Sciatic nerve (tissue), 2 donors: ENCODE data around the gene ZNF503. TPM values are rescaled to one million over a fixed set of nuclear protein-coding genes. Genes with fewer than 3 reads are reported as not detected.

ENCODE experiments used
- ATAC-seq: fragments of 200-7000 bp; cut with Tn5 transposase; one replicate; pipeline ENCODE4 v1.9.1; 2020; ENCODE audit warnings: mild to moderate bottlenecking, moderate library complexity
- DNase-seq: peaks from one replicate; pipeline ENCODE4 v3.0.0-alpha.2; 2020; ENCODE audit warnings: low spot score
- intact Hi-C: fragments of 100-400 bp; cut with DNase I; formaldehyde crosslinking; loops from one replicate; pipeline ENCODE4 v1.14.2; 2022
- total RNA-seq: library from RNA; stranded (reverse); fragmentation: NEBNext Ultra II Directional; extraction: Animal tissue kit (Norgen Biotek cat#: 25700); gene quantifications from one replicate; pipeline ENCODE4 v1.2.1, GENCODE V29; 2021
- donor health status: DM: no; HTN: no; CAD: no.
- donor health status: DM: no; HTN: no; CAD: no.

ZNF503 gene
- total RNA-seq, 1 donor from 2014 or later = 30.2 TPM

- DNase-seq (no peak), ATAC-seq (no peak)
- intact Hi-C loops = no loop called here
These were observed 31.7 kb upstream of the ZNF503 start for GRCh38 chr10:75433216-75433615.

GRCh38 chr10:75432763-75433162 is 31.2 kb upstream of the ZNF503 start:
- no peak for ATAC-seq
- intact Hi-C loops = no loop called here
- DNase-seq = no peak

- intact Hi-C loops = no loop called here
- no peak for DNase-seq
- ATAC-seq = no peak
These were observed 30.6 kb upstream of the ZNF503 start for GRCh38 chr10:75432176-75432575.

- ATAC-seq (peak; percentile 81), DNase-seq (peak; percentile 73)
- intact Hi-C loops = no loop called here
These were observed 29.9 kb upstream of the ZNF503 start, which contains the start of gene LRMDA for GRCh38 chr10:75431180-75432111. Gene LRMDA, plus strand, starts transcription at chr10:75431624.

- peak; percentile 72 for DNase-seq
- ATAC-seq = peak; percentile 67
- intact Hi-C loops = no loop called here
These were observed 28.6 kb upstream of the ZNF503 start for GRCh38 chr10:75430000-75430763.

GRCh38 chr10:75429159-75429827 is 27.7 kb upstream of the ZNF503 start:
- ATAC-seq = no peak
- intact Hi-C loops = no loop called here
- no peak for DNase-seq

- intact Hi-C loops = no loop called here
- ATAC-seq = peak; percentile 40
- no peak for DNase-seq
These were observed 27.0 kb upstream of the ZNF503 start for GRCh38 chr10:75428434-75429158.

- no peak for ATAC-seq
- intact Hi-C loops = no loop called here
- no peak for DNase-seq
These were observed 26.4 kb upstream of the ZNF503 start for GRCh38 chr10:75427951-75428350.

- no peak for DNase-seq
- no peak for ATAC-seq
- intact Hi-C loops = no loop called here
These were observed 25.3 kb upstream of the ZNF503 start for GRCh38 chr10:75426880-75427279.

GRCh38 chr10:75425291-75426079 is 23.9 kb upstream of the ZNF503 start:
- intact Hi-C loops = no loop called here
- ATAC-seq (no peak), DNase-seq (no peak)

GRCh38 chr10:75424571-75424970 is 23.0 kb upstream of the ZNF503 start:
- no peak for ATAC-seq
- intact Hi-C loops = no loop called here

GRCh38 chr10:75422913-75423312 is 21.3 kb upstream of the ZNF503 start:
- ATAC-seq = no peak
- intact Hi-C loops = no loop called here
- no peak for DNase-seq

More at GRCh38 chr10:75424571-75424970, 23.0 kb upstream of the ZNF503 start:
- no peak for DNase-seq

GRCh38 chr10:75418712-75419111 is 17.1 kb upstream of the ZNF503 start:
- ATAC-seq (no peak), DNase-seq (no peak)
- intact Hi-C loops = no loop called here

GRCh38 chr10:75418293-75418692 is 16.7 kb upstream of the ZNF503 start:
- ATAC-seq (no peak), DNase-seq (no peak)
- intact Hi-C loops = no loop called here

- DNase-seq = no peak
- no peak for ATAC-seq
These were observed 16.0 kb upstream of the ZNF503 start for GRCh38 chr10:75417522-75417927.

GRCh38 chr10:75414527-75414926 is 13.0 kb upstream of the ZNF503 start:
- intact Hi-C loops = no loop called here
- DNase-seq (no peak), ATAC-seq (no peak)

More at GRCh38 chr10:75417522-75417927, 16.0 kb upstream of the ZNF503 start:
- intact Hi-C loops = no loop called here

- peak; percentile 6 for ATAC-seq
- no peak for DNase-seq
- intact Hi-C loops = no loop called here
These were observed 8.8 kb upstream of the ZNF503 start for GRCh38 chr10:75410132-75411005.
